Fibroblast of the aortic adventitia (primary cell): ENCODE data around the gene PDE11A. TPM values are rescaled to one million over a fixed set of nuclear protein-coding genes. Genes with fewer than 3 reads are reported as not detected.
A peak's percentile ranks its signal among the peaks of the same experiment; 100 is the strongest.

Source experiments
- DNase-seq: peaks from one replicate; pipeline ENCODE4 v3.0.0-alpha.2; 2010; ENCODE audit warnings: low read depth
- H3K4me3 ChIP-seq: 2 replicates; pipeline ENCODE4 v1.5.1; 2011; ENCODE audit warnings: low read depth, mild to moderate bottlenecking, control low read depth, low read length, moderate library complexity
- total RNA-seq: library from RNA; depleted of rRNA; stranded (reverse); fragments of >200 nt; gene quantifications from 2 replicates; pipeline ENCODE4 v1.2.3, GENCODE V29; 2012; ENCODE audit warnings: low replicate concordance
- TF ChIP-seq, protein P1 (sequence below): IDR thresholded peaks from 2 replicates; pipeline ENCODE4 v1.5.1; 2011; ENCODE audit warnings: mild to moderate bottlenecking, low read length, control low read depth, inconsistent platforms; ENCODE audit not compliant: insufficient read depth

PDE11A gene
- total RNA-seq, 1 donor: not detected

- no peak for DNase-seq
- TF ChIP-seq, protein P1, sequence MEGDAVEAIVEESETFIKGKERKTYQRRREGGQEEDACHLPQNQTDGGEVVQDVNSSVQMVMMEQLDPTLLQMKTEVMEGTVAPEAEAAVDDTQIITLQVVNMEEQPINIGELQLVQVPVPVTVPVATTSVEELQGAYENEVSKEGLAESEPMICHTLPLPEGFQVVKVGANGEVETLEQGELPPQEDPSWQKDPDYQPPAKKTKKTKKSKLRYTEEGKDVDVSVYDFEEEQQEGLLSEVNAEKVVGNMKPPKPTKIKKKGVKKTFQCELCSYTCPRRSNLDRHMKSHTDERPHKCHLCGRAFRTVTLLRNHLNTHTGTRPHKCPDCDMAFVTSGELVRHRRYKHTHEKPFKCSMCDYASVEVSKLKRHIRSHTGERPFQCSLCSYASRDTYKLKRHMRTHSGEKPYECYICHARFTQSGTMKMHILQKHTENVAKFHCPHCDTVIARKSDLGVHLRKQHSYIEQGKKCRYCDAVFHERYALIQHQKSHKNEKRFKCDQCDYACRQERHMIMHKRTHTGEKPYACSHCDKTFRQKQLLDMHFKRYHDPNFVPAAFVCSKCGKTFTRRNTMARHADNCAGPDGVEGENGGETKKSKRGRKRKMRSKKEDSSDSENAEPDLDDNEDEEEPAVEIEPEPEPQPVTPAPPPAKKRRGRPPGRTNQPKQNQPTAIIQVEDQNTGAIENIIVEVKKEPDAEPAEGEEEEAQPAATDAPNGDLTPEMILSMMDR: no peak
Observed at GRCh38 chr2:177669625-177670330, 402.8 kb downstream of the PDE11A start.

DNA sequence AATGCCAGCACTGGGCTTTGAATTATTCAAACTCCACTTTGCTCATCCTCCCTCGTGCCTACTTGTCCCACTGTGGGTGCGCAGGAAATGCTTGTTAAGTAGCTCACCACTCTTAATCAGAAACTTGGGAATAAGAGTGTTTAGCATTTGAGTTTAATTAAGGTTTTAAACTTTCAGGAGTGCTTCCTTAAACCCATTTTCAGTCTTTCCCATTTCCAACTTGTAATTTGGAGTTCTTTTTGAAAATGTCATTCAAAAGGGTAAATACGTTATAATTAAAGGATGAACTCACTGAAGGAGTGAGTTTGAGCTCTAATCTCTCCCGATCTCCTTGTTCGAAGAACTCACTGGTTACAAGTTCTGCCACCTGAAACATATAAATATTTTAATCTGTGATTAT lies 403.4 kb downstream of the PDE11A start:
- no peak overlapping the region for H3K4me3 ChIP-seq
- TF ChIP-seq, protein P1: no peak
- no peak for DNase-seq

More at GRCh38 chr2:177669625-177670330, 402.8 kb downstream of the PDE11A start:
- H3K4me3 ChIP-seq: no peak overlapping the region

DNA sequence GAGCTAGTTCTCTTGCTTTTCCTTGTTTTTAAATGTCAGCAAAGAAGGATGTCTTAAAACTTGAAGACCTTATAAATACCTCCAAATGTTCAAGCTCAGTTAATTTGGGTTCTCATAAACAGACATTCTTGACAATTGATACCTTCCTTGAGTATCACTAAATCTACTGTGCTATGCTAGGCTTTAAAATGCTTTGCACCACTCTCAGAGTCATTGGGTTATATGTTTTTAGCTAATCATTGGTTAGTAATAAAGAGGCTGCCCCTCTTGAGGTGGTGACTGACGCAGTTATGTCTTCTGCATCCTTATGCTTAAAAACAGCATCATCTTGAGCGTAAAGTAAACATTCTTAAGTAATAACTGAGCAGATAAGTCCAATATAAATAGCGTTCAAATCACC lies 404.0 kb downstream of the PDE11A start:
- TF ChIP-seq, protein P1: no peak
- no peak overlapping the region for H3K4me3 ChIP-seq
- DNase-seq: no peak

GRCh38 chr2:177667626-177668025 lies 405.0 kb downstream of the PDE11A start:
- no peak for DNase-seq
- TF ChIP-seq, protein P1: no peak
- H3K4me3 ChIP-seq: no peak overlapping the region

- peak; percentile 40 for DNase-seq
- H3K4me3 ChIP-seq: no peak overlapping the region
- TF ChIP-seq, protein P1: no peak
Observed at GRCh38 chr2:177666408-177666807, 406.2 kb downstream of the PDE11A start.

DNA sequence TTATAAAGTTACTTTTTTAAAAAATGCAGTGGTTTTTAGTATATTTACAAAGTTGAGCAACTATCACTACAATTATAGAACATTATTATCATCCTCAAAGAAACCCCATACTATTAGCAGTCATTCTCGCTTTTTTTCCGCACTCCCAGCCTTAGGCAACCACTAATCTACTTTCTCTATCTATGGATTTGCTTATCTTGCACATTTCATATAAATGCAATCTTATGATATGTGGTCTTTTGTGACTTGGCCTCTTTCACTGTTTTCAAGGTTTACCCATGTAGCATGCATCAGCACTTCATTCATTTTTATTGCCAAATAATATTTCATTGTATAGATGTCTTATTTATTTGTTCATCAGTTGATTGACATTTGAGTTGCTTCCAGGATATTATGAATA lies 406.6 kb downstream of the PDE11A start:
- TF ChIP-seq, protein P1: no peak
- no peak overlapping the region for H3K4me3 ChIP-seq
- no peak for DNase-seq

DNA sequence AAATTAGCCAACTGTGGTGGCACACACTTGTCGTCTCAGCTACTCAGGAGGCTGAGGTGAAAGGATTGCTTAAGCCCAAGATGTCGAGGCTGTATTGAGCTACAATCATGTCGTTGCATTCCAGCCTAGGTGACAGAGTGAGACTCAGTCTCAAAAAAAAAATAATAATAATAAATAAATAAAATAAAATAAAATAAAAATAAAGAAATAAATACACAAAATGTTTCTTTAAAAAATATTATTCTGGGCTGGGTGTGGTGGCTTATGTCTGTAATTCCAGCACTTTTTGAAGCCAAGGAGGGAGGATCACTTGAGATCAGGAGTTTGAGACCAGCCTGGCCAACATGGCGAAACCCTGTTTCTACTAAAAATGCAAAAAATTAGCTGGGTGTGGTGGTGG lies 407.2 kb downstream of the PDE11A start:
- TF ChIP-seq, protein P1: no peak
- no peak for DNase-seq
- no peak overlapping the region for H3K4me3 ChIP-seq
